PFSK-1 (cell line): ENCODE results near the gene LHX3.

Experiments used
- FOXP2 ChIP-seq: optimal IDR thresholded peaks from 2 replicates; pipeline ENCODE3; 2011; ENCODE audit warnings: borderline replicate concordance, control low read depth, inconsistent platforms; ENCODE audit not compliant: insufficient read depth; ENCODE audit errors: extremely low read length, extremely low read depth
- POLR2AphosphoS5 ChIP-seq: IDR thresholded peaks from 2 replicates; pipeline ENCODE4 v1.6.1; 2012; ENCODE audit warnings: low read depth, mild to moderate bottlenecking, control low read depth, low read length, moderate library complexity
- REST ChIP-seq, 2 experiments: IDR thresholded peaks; 2 replicates each; pipeline versions ENCODE4 v1.6.1 to v1.8.0; 2011 to 2012; ENCODE audit warnings: low read depth in 2 of 2, low read length in 2 of 2, control low read depth in 1 of 2, inconsistent platforms in 1 of 2, mild to moderate bottlenecking in 1 of 2, moderate library complexity in 1 of 2; ENCODE audit not compliant: insufficient read depth in 1 of 2
- SIN3A ChIP-seq: IDR thresholded peaks from 2 replicates; pipeline ENCODE4 v1.6.1; 2012; ENCODE audit warnings: mild to moderate bottlenecking, low read length, moderate library complexity, borderline replicate concordance; ENCODE audit not compliant: insufficient read depth
- TAF1 ChIP-seq: IDR thresholded peaks from 2 replicates; pipeline ENCODE4 v1.6.1; 2012; ENCODE audit warnings: low read length, control low read depth, borderline replicate concordance; ENCODE audit not compliant: insufficient read depth

Gene LHX3

GRCh38 chr9:136189394-136190236, 15.3 kb downstream of the LHX3 start:
- TF ChIP-seq TAF1 (no peak), FOXP2 (no peak), REST (IDR thresholded peaks at IDR 0.05; ENCODE audit: insufficient read depth in 1 of 2, low read depth in 2 of 2, low read length in 2 of 2) (no peak), SIN3A (no peak), POLR2AphosphoS5 (no peak)

DNA sequence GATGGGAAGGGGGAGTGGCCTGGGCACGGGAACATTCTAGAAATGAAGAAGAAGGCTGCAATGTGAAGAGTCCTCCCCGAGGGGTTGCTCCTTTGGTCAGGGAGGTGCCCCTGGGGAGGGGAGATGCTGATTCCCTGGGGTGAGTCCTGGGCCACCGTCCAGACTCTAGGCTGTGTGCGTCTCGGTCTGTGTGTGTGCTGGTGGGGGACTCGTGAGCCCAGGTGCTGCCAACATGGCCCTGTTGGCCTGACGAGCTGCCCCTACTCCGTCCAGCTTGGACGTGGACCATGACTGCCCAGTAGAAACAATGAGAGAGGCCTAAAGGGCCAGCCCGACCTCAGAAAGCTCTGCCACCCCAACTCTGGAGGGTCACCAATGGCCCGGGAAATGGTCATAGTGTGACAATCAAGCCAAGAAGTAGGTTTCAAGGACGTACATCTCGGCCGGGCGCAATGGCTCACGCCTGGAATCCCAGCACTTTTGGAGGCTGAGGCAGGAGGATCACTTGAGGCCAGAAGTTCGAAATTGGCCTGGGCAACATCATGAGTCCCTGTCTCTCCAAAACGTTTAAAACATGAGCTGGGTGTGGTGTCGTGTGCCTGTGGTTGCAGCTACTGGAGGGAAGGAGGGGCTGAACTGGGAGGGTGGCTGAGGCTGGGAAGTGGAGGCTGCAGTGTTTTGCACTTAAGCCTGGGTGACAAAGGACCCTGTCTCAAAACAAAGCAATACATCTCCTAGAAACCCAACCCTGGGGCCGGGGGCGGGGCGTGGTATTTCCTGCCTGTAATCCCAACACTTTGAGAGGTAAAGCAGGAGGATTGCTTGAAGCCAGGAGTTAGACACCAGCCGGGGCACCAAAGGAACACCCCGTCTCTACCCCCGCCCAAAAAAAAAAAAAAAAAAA, 17.0 kb downstream of the LHX3 start:
- no peak for TF ChIP-seq REST (IDR thresholded peaks at IDR 0.05; ENCODE audit: insufficient read depth in 1 of 2, low read depth in 2 of 2, low read length in 2 of 2)
- no peak for TF ChIP-seq SIN3A
- TF ChIP-seq FOXP2: no peak
- TF ChIP-seq POLR2AphosphoS5: no peak
- TF ChIP-seq TAF1: no peak

- TF ChIP-seq POLR2AphosphoS5: no peak
- no peak for TF ChIP-seq TAF1
- no peak for TF ChIP-seq SIN3A
- TF ChIP-seq REST (IDR thresholded peaks at IDR 0.05; ENCODE audit: insufficient read depth in 1 of 2, low read depth in 2 of 2, low read length in 2 of 2): no peak
- TF ChIP-seq FOXP2: no peak
Measured at GRCh38 chr9:136187197-136187596, 17.7 kb downstream of the LHX3 start.

DNA sequence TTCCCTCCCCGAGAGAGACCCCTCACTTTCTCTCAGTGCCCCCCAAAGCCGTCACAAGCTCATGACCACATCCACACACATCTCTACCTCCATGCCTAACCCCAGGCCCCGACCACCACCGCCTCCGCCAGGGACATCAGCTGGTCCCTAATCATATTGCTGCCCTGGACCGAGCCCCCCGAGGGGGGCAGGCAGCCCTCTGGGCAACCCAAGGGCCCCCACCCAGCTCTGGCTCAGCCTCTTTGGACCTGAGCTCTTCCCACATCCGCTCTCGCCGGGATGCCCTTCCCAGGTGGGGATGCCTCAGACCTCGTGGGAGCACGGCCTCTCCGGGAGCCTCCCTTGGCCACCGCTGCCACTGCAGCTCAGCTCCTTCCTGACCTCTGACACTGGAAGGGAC, 18.5 kb downstream of the LHX3 start:
- no peak for TF ChIP-seq POLR2AphosphoS5
- no peak for TF ChIP-seq SIN3A
- no peak for TF ChIP-seq TAF1
- TF ChIP-seq REST (IDR thresholded peaks at IDR 0.05; ENCODE audit: insufficient read depth in 1 of 2, low read depth in 2 of 2, low read length in 2 of 2): no peak
